SK-N-SH (cell line): ENCODE results near the gene TXNDC2. TPM values are rescaled to one million over a fixed set of nuclear protein-coding genes. Genes with fewer than 3 reads are reported as not detected.

Source experiments
- CHD2 ChIP-seq: fragments of 150-350 bp; IDR thresholded peaks from 2 replicates; pipeline ENCODE4 v1.6.1; 2018; ENCODE audit warnings: low read length; ENCODE audit not compliant: partially characterized antibody
- IRF3 ChIP-seq: fragments of 150-350 bp; IDR thresholded peaks from 2 replicates; pipeline ENCODE4 v1.6.1; 2016; ENCODE audit warnings: mild to moderate bottlenecking, low read depth, low read length
- MAX ChIP-seq: IDR thresholded peaks from 2 replicates; pipeline ENCODE4 v1.4.0; 2012; ENCODE audit warnings: low read depth
- MXI1 ChIP-seq: IDR thresholded peaks from 2 replicates; pipeline ENCODE4 v1.6.1; 2012; ENCODE audit warnings: mild to moderate bottlenecking, low read depth, low read length, improper control_type of control experiment
- PBX3 ChIP-seq: IDR thresholded peaks from 2 replicates; pipeline ENCODE4; 2012
- POLR2AphosphoS5 ChIP-seq: IDR thresholded peaks from 2 replicates; pipeline ENCODE4 v1.6.1; 2012; ENCODE audit warnings: low read depth, low read length
- REST ChIP-seq: IDR thresholded peaks from 2 replicates; pipeline ENCODE4 v1.6.1; 2012; ENCODE audit warnings: mild to moderate bottlenecking, low read depth, low read length, moderate library complexity
- RFX5 ChIP-seq: IDR thresholded peaks from 2 replicates; pipeline ENCODE4 v1.6.1; 2012; ENCODE audit warnings: mild to moderate bottlenecking, improper control_type of control experiment, low read length
- RXRA ChIP-seq: IDR thresholded peaks from 2 replicates; pipeline ENCODE4 v1.4.0; 2012; ENCODE audit warnings: low read depth, mild to moderate bottlenecking, borderline replicate concordance
- USF1 ChIP-seq: IDR thresholded peaks from 2 replicates; pipeline ENCODE4 v1.4.0; 2012; ENCODE audit warnings: low read depth, borderline replicate concordance
- USF2 ChIP-seq: fragments of 150-350 bp; IDR thresholded peaks from 2 replicates; pipeline ENCODE4 v1.6.1; 2017; ENCODE audit warnings: antibody characterized with exemption, low read length, low read depth, borderline replicate concordance
- polyA plus RNA-seq, 3 experiments: library from polyadenylated mRNA; depleted of rRNA; stranded (reverse); fragments of >200 nt; gene quantifications; 2 replicates each; pipeline ENCODE4 v1.2.3, GENCODE V29; 2012

TXNDC2 gene
- polyA plus RNA-seq, 1 of the 3 experiments (the other 2 are of a cell fraction) = 0.07 TPM

- TF ChIP-seq REST = no peak
- no peak for TF ChIP-seq MAX
- no peak for TF ChIP-seq IRF3
- no peak for TF ChIP-seq USF1
- no peak for TF ChIP-seq CHD2
- TF ChIP-seq RXRA = no peak
- no peak for TF ChIP-seq MXI1
- TF ChIP-seq USF2 = no peak
- TF ChIP-seq POLR2AphosphoS5 = no peak
- TF ChIP-seq PBX3 = no peak
- TF ChIP-seq RFX5 = no peak
- TF ChIP-seq, all 33 proteins: peak for 0
Observed at GRCh38 chr18:9876212-9876866, 9.4 kb upstream of the TXNDC2 start (continued).
